BJ (cell line): ENCODE measurements around the gene SNRPD3. TPM values are rescaled to one million over a fixed set of nuclear protein-coding genes. Genes with fewer than 3 reads are reported as not detected.

Experiments
- CTCF ChIA-PET: fragments of 350-600 bp; formaldehyde crosslinking; extraction: SDS; loops from one replicate; lab custom pipeline; 2021; ENCODE audit warnings: antibody characterized with exemption, inconsistent platforms; lab: Yijun Ruan, JAX
- POLR2A ChIA-PET: fragments of 300-600 bp; sonication (Branson Sonifier 250); formaldehyde crosslinking; extraction: SDS; loops from one replicate; lab custom pipeline; 2021; ENCODE audit warnings: antibody characterized with exemption; lab: Charles Lee
- DNase-seq: peaks from one replicate; pipeline ENCODE4 v3.0.0-alpha.2; 2011; ENCODE audit warnings: low read depth
- H3K27me3 ChIP-seq: 2 replicates; pipeline ENCODE4 v1.6.0; 2011; ENCODE audit warnings: low read length; ENCODE audit not compliant: control insufficient read depth, insufficient read depth
- H3K36me3 ChIP-seq: 2 replicates; pipeline ENCODE4 v1.5.1; 2011; ENCODE audit warnings: low read length; ENCODE audit not compliant: control insufficient read depth, insufficient read depth
- H3K4me3 ChIP-seq: 2 replicates; pipeline ENCODE4 v1.5.1; 2011; ENCODE audit warnings: low read depth, mild to moderate bottlenecking, control low read depth, low read length
- CTCF ChIP-seq: IDR thresholded peaks from 2 replicates; pipeline ENCODE4 v1.5.1; 2011; ENCODE audit warnings: low read depth, mild to moderate bottlenecking, control low read depth, inconsistent platforms, low read length, moderate library complexity; ENCODE audit not compliant: insufficient read depth
- polyA plus RNA-seq: library from polyadenylated mRNA; depleted of rRNA; stranded (reverse); fragments of >200 nt; gene quantifications from 2 replicates; pipeline ENCODE4 v1.2.3, GENCODE V29; 2011

SNRPD3 gene
- polyA plus RNA-seq, 1 experiment: 168 TPM

- ChIA-PET CTCF (no interaction called here), POLR2A (no interaction called here)
- Histone ChIP-seq H3K27me3 (no peaks in the 10 kb centered on the region), H3K36me3 (peaks cover 4% of the 10 kb centered on the region), H3K4me3 (no peak overlapping the region)
- no peak for DNase-seq
- no peak for TF ChIP-seq CTCF
Measured at GRCh38 chr22:24582056-24582814, 26.4 kb downstream of the SNRPD3 start.

GRCh38 chr22:24583221-24584165, 27.7 kb downstream of the SNRPD3 start:
- peaks cover 6% of the 10 kb centered on the region for H3K36me3 ChIP-seq
- ChIA-PET CTCF (interaction anchor here (0.6 kb wide), 1 partner anchor 1171 kb away, joined by 3 read pairs; no protein-coding TSS in a partner anchor), POLR2A (no interaction called here)
- H3K27me3 ChIP-seq: no peaks in the 10 kb centered on the region
- no peak for TF ChIP-seq CTCF
- no peak overlapping the region for H3K4me3 ChIP-seq
- no peak for DNase-seq

- Histone ChIP-seq H3K4me3 (no peak overlapping the region), H3K27me3 (no peaks in the 10 kb centered on the region), H3K36me3 (peaks cover 6% of the 10 kb centered on the region)
- CTCF ChIA-PET: no interaction called here
- POLR2A ChIA-PET: no interaction called here
- no peak for DNase-seq
- no peak for TF ChIP-seq CTCF
Measured at GRCh38 chr22:24584166-24584790, 28.5 kb downstream of the SNRPD3 start.

- TF ChIP-seq CTCF: no peak
- POLR2A ChIA-PET: no interaction called here
- no peak overlapping the region for H3K4me3 ChIP-seq
- DNase-seq: no peak
- no peaks in the 10 kb centered on the region for H3K27me3 ChIP-seq
- peaks cover 6% of the 10 kb centered on the region for H3K36me3 ChIP-seq
- CTCF ChIA-PET: no interaction called here
Measured at GRCh38 chr22:24584871-24585411, 29.1 kb downstream of the SNRPD3 start.
